NT2/D1 (cell line): Measurements from ENCODE around the gene SMAD1.

Source experiments
- YY1 ChIP-seq: IDR thresholded peaks from 2 replicates; pipeline ENCODE4 v1.6.1; 2011; ENCODE audit not compliant: insufficient read length, insufficient read depth
- ZNF274 ChIP-seq: IDR thresholded peaks from 2 replicates; pipeline ENCODE4 v1.6.1; 2011; ENCODE audit warnings: mild to moderate bottlenecking, low read depth, low read length

GRCh38 chr4:145566086-145566708, 84.5 kb downstream of the SMAD1 start:
- TF ChIP-seq ZNF274 (no peak), YY1 (no peak)
